ENCODE data around the gene POLR2M.

GRCh38 chr15:57676585-57676984, 29.9 kb upstream of the POLR2M start:
- TF ChIP-seq CTCF (IDR thresholded peaks at IDR 0.05; ENCODE audit: insufficient read depth, low read length, poor library complexity, severe bottlenecking) (no peak), EZH2phosphoT487 (conservative IDR thresholded peaks at IDR 0.05; ENCODE audit: low read length) (no peak)

Data from SU-DHL-6 (cell line).